Activated CD4-positive, CD25-positive, alpha-beta regulatory T cell treated with anti-CD3 and anti-CD28 coated beads, Interleukin-2, amount 50 U/mL, for 24 hours (primary cell): Measurements from ENCODE around the gene FNDC3B.

ENCODE experiments used
- ATAC-seq, 2 donors: fragments of 150-1000 bp; cut with Tn5 transposase; one replicate each; pipeline ENCODE4 v1.10.0; 2021; ENCODE audit warnings: mild to moderate bottlenecking in 1 of 2, moderate library complexity in 1 of 2

Gene FNDC3B

DNA sequence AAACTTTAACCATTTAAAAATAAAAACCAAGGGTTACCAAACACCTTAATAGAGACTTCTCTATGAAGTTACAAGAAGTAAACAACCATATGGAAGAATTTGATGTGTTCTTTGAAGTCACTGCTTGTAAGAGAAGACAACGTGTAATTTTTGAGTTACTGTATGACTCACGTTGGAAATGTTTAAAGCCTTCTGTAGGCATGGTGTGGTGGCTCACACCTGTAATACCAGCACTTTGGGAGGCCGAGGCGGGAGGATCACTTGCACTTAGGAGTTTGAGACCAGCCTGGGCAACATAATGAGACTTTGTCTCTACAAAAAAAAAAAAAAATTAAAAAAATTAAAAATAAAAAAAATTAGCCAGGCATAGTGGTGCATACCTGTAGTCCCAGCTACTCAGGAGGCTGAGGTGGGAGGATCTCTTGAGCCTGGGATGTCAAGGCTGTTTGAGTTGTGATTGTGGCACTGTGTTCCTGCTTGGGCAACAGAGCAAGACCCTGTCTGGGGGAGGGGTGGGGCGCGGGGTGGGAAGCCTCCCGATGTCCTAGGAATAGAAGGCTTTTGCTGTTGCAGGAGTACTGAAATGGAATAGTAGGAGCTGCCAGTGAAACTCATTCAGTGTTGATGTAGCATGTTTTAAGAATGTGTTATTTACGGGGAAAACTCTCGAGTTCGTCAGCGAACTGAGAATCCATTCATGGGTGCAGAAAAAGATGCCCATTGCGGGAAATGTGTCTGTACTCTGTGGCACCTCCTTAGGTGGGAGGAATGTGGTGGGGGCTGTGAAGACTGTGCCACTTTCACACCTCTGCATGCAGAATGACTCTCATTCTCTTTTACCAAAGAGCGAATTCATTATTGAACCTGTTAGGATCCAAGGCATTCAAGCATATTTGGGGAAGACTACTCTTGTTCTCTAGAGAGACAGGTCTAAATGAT lies 134.2 kb downstream of the FNDC3B start:
- ATAC-seq, result no peak

DNA sequence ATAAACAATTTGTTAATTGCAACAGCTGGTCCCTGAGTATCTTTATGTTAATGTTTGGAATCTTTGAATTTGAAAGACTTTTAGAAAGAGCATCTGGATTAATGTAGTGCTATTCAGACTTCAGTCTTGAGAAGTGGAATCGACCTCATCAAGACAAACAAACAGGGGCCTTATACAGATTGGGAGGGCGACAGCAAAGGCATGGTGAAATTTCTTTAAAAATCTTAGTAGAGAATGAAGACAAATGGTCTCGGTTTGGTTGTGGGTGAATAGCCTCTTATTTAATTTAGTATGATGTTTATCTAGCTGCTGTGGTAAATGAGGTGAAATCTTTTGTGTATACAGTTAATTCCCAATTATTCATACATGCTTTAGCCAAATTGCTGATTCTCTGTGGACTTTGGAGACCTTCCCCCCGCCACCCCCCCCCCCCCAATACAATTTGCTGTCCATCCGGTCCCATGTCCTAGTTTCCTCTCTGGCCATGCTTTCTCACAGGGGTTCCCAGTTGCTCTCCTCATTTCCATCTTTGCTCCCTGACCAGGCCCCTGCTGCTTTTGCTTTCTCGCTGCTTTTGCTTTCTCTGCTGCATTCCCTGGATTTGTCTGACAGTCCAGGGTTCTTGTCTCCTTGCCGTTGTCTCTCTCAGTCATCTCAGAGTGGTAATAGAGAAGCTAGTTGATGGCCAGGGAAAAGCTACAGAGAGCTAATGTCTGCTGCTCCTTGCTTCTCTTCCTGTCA lies 135.3 kb downstream of the FNDC3B start:
- no peak for ATAC-seq

DNA sequence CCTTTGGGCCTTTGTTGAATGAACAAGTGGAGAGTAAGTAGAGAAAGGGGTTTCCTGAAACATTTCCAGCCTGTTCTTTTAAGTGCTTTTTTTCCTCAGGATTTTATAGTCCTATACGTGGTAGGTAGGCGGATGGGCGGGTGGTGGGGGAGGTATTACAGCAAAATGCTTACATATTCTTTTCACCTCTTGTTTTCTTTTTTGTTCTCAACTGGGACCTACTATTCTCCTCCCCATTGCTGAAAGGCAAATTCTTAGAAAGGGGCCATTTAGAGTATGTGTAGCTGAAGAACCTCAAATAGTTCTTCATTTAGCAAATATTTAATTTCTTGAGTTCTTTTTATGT lies 135.8 kb downstream of the FNDC3B start:
- no peak for ATAC-seq

DNA sequence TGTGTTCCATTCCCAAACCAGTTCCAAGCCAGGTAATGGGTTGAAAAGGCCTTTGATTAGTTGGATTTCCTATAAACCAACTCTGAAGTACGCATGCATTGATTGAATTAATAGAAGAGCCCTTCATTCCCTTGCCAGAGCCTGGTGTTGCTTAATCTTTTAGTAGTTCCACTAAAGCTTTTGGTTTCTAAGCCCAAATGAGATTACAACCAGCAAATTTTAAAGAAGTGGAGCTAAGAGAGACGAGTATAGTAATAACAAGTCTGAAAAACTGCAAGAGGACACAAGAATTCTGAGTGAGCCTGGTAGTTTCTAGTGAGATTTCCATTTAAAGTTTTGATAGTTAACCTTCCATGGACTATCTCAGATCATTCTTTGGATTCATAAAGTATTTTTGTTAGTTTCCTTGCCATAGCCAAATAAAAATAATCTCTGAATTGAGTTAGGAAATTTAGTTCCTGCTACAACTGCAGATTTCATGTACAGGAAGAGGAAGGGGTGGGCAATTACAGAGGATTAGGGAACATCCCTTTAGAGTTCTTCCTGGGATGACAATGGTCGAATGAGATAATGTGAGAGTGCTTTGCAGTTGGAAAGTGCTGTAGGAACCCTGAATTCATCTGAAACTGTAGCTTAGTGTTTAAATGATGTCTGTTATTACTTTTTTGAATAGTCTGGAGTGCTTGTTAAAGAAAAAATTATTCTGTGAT lies 136.8 kb downstream of the FNDC3B start:
- no peak for ATAC-seq

DNA sequence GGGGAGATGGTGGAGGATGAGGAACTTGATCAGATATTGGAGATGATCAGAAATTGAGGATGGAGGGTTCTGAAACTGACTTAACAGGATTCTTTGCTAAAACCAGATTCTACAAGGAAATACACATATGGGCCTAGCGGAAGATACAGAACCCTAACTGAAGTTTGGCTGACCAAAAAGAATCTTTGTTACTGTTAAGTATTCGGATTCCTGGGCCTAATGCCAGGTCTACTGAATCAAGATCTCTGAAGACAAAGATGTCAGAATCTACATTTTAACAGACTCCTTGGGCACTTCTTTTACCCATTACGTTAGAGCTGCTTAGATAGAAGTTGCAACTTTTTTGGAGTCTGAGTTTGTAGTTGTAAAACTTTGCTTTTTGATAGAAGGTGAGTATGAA lies 137.7 kb downstream of the FNDC3B start:
- no peak for ATAC-seq

DNA sequence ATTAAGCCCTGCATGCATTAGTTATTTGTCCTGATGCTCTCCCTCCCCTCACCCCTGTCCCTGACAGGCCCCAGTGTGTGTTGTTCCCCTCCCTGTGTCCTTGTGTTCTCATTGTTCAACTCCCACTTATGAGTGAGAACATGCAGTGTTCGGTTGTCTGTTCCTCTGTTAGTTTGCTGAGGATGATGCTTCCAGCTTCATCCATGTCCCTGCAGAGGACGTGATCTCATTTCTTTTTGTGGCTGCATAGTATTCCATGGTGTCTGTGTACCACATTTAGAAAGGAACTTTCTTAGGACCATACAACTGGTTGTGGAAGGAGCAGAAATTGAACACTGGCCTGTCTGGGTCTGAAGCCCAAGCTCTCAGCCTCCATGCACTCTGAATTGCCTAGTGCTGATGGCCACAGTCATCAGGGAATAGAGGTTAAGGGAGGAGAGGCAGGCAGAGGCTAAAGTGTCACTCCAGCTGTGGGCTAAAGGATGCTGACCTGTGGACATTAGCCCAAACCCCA lies 138.5 kb downstream of the FNDC3B start:
- ATAC-seq, result no peak

DNA sequence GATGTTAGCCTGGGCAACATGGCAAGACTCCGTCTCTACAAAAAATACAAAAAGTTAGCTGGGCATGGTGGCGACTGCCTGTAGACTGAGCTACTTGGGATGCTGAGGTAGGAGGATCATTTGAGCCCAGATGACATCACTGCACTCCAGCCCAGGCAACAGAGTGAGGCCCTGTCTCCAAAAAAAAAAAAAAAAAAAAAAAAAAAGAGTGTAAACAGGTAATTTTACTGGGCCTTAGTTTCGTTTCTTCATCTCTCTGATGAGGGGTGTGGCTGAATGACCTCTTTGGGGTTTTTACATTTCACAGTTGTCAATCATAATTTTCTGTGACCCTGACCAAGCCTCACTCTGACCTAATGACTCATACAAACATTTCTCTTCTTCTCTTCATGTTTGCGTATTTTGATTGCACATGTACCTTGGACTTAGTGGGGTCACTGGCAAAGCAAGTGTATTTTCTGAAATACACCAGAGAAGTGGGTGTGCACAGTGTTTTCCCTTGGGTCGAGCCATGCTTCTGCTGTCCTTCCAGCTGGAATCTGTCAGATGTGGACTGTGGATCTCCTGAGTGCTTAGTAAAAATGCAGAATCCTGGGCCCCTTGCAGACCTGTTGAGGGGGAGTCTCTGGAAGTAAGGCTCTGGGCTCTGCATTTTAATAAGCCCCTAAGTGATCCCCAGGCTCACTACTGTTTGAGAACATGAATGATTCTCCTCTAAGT lies 140.5 kb downstream of the FNDC3B start:
- ATAC-seq, result no peak

DNA sequence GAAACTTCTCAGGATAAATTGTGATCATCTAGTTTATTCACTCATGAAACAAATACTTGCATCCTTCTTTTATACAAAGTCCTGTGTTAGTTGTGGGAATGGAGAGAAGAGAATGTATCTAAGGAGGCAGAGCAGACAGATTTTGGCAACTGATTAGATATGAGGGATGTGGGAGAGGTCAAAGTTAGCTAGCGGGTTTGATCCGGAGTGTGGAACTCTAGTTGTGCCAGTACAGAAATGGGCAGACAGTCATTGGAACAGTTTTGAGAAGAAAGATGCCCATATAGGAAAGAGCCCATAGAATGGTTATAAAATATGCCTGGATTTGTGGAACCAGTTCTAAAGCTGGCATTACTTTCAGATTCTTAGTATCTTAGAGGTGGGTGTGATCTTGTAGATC lies 141.1 kb downstream of the FNDC3B start:
- ATAC-seq, result no peak

DNA sequence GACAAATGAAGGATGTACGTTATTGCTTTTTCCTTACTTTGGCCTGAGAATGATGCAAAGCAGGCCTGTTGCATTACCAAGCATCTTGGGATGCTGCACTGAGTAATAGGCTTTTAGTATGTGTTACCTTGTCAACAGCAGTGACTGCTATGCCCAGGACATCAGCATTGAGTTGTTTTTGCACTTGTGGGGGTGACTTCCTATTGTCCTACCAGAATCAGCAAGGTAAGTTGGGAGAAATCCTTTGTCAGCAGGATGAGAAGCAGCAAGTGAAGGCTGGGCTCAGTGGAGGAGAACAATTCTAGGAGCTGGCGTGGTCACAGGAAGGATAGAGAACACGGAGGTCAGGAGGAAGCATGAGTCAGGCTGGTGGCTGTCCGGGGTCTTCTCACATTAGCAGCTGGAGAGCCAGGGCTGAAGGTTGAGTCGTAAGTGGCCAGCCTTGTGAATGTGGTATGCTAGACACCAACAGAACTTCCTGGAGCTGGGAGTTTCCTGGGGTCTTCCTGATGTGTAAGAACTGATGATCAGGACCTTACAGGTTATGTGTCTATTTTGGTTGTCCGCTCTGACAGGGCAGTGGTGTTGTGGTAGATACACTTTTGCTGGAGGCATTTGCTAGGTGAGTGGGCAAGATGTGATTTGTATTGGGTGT lies 142.7 kb downstream of the FNDC3B start:
- ATAC-seq, result no peak

DNA sequence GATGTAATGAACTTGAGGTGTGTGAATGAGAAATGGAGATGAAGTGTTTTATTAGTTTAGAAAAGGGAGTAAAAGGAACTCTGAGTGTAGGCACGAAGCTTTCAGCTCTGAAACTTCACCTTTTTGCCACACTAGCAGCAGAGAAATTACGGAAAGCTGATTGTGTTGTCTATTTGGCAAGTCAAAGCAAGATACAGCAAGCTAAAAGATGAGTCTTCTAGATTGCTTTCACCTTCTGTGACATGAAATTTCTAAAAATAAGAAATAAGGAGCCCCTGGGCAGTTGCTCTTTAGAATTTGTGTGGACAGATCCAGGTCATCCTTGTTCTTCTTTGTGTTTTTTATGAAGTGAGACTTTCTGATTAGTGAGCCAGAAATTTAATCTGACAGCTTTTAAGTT lies 143.4 kb downstream of the FNDC3B start:
- no peak for ATAC-seq

DNA sequence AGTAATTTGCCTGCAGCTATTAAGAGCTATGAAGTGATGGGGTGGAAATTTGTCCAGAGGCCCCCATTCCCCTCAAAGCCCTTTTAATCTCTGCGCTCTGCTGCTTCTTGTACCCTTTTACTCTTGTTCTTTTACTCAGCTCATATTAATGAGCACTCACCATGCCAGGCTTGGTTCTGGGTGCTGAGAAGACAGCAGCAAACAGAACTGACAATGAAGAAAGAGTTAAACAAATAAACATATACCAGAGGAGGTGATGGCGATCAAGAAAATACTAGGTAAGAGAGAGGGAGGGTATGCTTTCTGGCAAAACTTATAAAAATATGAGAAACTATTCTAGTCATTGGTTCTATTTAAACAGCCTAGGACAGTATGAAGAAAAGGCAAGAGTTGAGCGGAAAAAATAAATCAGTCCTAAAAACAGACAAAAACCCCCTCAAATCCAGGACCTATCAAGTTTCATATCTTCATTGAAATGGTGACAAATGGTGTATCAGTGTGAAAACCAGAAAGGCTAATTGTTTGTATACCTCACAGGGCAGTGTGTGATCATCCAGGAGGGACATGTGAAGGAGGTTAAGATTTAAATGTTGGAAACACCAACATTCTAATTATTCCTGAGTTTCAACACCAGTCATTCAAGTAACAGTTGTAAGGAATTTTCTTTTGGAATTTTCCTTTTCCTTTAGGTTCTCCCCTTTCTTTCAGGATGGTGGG lies 144.9 kb downstream of the FNDC3B start:
- ATAC-seq, result no peak

DNA sequence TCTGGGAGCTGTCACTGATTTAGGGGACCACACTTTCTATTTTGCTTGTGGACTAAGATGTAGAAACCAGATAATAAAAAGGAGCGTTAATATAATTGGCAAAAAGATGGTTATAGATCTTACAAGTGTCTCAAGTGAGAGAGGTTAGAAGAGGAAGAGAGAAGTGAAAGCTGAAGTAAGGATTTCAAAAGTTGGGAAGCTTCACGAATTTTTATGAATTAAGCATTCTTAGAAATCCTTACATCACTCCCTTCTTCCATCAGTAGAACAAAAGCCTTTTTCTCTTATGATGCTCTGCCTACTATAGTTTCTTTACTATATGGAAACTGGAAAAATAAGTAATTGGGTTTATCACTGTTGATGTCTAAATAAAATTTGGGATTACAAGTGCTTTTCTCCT lies 146.5 kb downstream of the FNDC3B start:
- ATAC-seq, result no peak

DNA sequence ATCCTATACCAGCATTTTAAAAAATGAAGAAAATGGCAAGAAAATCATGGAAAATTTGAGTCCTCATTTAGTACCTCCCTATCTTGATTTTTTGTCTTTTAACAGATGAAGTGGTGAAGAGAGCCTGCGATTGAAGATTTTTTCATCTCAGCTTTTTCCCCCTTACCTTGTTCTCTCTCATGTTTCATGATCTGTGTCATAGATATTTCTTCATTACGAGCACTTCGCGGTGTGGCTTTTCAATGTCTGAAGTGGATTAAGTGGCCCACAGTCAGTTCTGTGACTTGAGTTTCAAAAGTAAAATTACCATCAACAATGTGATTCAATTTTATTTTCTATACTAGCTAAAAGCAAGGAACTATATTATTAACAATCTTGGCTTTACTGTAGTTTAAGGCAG lies 147.2 kb downstream of the FNDC3B start:
- no peak for ATAC-seq

DNA sequence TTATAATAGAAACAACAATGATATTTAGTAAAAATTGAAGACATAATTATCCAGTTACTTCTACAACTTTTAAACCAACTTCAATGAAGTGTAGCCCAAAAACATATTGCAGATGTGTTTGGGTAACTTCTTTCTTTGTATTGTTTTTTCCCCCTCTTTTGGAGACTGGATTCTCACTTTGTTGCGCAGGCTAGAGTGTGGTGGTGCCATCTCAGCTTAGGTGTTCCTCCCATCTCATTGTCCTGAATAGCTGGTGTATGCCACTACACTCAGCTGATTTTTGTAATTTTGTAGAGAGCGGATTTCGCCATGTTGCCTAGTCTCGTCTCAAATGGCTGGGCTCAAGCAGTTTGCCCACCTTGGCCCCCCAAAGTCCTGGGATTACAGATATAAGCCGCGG lies 148.1 kb downstream of the FNDC3B start:
- no peak for ATAC-seq

DNA sequence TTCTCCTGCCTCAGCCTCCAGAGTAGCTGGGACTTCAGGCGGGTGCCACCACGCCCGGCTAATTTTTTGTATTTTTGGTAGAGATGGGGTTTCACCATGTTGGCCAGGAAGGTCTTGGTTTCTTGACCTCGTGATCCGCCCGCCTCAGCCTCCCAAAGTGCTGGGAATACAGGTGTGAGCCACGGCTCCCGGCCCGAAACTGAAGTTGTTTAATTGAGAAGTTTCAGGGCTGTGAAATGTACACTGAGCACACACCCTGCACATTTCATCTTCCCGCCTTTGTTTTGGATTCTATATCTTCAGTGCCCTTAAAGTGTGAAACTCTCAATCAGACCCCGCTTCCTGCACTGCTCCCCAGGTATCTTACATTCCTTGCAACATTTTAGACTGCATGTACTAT lies 149.1 kb downstream of the FNDC3B start:
- ATAC-seq, result no peak

DNA sequence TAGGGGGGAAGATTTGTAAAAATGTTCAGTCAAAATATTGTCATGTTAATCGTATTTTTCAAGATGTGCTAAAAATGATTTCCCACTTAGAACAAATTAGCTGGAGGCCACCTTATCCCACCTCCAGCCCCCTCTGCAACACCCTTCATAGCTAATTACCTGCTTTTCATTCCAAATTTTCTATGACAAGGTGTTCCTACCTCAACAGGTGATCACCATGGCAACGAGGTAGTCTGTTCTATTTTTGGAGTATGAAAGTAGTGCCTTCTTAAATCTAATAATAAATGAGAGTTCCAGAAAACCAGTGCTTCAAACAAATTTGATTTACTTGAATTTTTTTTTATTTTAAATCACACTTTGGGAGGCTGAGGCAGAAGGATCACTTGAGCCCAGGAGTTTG lies 149.8 kb downstream of the FNDC3B start:
- ATAC-seq, result no peak

DNA sequence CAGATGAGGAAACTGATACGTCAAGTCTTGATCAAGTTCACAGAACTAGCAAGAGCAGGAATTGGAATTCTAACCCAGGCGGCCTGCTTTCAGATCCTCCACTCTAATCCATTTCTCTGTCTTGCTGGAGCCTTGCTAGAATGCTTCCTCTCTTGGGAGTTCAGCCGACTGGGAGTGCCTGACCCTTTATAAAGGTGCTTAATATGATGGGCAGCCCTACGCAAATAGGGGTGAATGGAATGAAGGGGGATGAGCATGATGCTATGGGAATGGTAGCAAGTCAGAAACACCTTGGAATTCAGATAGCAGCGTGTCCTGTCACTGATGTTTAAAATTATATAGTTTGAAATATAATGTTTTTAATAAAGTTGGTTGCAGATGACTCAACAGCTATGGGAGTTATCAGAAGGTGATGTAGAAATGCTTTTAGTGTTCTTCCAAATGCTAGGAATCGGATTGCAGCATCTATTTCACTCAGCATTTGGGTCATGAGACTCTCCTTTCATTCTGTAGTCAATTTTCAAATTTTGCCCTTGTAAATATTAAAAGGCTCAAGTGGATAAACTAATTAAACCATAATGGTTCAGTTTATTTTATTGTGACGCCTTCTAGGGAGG lies 150.7 kb downstream of the FNDC3B start:
- no peak for ATAC-seq

DNA sequence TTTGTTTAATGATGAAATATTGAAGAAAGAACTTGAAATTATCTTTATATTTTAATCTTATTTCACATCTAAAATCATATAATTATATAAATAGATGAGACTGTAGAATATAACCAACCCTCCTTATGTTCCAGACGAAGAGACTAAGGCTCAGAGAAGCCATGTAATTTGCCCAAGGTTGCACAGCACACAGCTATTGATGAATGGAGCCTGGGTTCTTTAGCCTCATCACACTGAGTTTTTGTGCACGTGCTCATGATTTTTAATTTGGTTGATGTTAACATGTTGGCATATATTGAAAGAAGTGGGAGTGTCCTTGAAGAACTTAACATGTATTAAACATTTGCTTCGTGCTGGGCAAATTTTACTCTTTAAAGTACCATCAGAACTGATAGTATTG lies 151.6 kb downstream of the FNDC3B start:
- no peak for ATAC-seq

DNA sequence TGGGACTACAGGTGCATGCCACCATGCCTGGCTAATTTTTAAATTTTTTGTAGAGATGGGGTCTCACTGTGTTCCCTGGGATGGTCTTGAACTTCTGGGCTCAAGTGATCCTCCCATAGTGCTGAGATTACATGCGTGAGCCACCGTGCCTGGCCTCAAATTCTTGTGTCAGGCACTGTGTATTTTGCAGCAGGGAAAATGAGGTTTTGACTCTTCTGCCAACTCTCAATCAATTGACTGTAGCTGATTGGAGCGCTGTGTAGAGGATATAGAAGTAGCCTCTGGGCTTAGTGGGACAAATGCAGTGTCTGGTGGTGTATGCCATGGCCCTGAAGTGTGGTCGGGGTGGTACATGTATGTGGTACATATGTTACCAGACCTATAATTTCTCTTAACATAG lies 152.3 kb downstream of the FNDC3B start:
- ATAC-seq, result no peak

DNA sequence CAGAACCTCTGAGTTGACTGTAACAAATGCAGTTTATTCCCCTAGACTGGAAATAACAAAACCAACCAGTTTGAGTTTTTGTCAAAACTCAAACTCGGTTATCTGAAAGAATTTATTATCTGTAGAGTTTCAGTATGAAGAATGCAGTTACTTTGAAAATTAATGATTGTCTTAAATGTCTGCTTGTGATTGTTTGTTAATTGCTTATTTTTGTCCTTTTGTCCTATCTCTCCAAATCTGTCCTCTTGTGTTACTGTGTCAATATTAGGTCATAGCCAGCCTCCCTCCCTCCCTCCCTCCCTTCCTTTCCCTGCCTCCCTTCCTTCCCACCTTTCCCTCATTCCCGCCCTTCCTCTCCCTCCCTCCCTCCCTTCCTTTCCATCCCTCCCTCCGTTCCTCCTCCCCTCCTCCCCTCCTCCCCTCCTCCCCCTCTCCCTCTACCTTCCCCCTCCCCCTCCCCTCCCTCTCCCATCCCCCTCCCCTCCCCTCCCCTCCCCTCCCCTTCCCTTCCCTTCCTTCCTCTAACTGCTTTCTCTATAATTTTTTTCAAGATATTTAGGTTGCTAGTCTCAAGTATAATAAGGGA lies 153.5 kb downstream of the FNDC3B start:
- ATAC-seq, result no peak

DNA sequence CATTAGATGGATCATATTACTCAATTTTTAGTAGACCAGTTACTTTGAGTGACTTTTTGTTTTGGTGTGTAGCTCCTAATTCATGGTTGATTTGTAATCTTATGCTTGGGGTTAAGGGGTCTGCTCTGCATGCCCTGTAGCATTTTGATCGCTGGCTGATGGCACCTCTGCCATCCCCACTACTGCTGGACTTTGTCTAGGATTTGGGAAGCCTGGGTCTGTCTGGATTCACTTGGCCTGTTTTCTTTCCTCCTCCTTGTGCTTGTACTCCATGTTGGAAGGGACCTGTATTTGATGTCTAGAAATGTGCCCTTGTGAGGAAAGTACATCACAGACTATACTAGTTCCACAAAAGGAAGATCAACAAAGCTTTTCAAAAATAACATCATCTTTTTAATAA lies 154.1 kb downstream of the FNDC3B start:
- no peak for ATAC-seq
